Left ventricle myocardium inferior (tissue), 1 donor: ENCODE results near the gene GLTPD2. TPM values are rescaled to one million over a fixed set of nuclear protein-coding genes. Genes with fewer than 3 reads are reported as not detected.

Experiments used
- DNase-seq: peaks from one replicate; pipeline ENCODE4 v3.0.0-alpha.2; 2020
- H3K27ac ChIP-seq: fragments of 200-600 bp; replicated peaks from 2 replicates; pipeline ENCODE4 v1.8.0; 2021
- H3K27me3 ChIP-seq: fragments of 200-600 bp; 2 replicates; pipeline ENCODE4 v1.8.0; 2021; ENCODE audit warnings: low read depth
- H3K36me3 ChIP-seq: fragments of 200-600 bp; 2 replicates; pipeline ENCODE4 v1.8.0; 2021
- H3K4me1 ChIP-seq: fragments of 200-600 bp; 2 replicates; pipeline ENCODE4 v1.8.0; 2021
- H3K4me3 ChIP-seq: fragments of 200-600 bp; 2 replicates; pipeline ENCODE4 v1.8.0; 2021; ENCODE audit warnings: mild to moderate bottlenecking, moderate library complexity
- H3K9me3 ChIP-seq: fragments of 200-600 bp; replicated peaks from 2 replicates; pipeline ENCODE4 v1.8.0; 2021
- intact Hi-C: fragments of 100-400 bp; cut with micrococcal nuclease; formaldehyde crosslinking; loops from one replicate; pipeline ENCODE4 v1.11.0; 2022
- total RNA-seq: library from RNA; stranded (reverse); fragmentation: NEBNext Ultra II Directional; extraction: Animal tissue kit (Norgen Biotek cat#: 25700); gene quantifications from one replicate; pipeline ENCODE4 v1.2.1, GENCODE V29; 2021
- TF ChIP-seq, protein P1 (sequence below): fragments of 200-600 bp; IDR thresholded peaks from 2 replicates; pipeline ENCODE4 v1.8.0; 2021; ENCODE audit warnings: antibody characterized with exemption, mild to moderate bottlenecking, borderline replicate concordance
- donor health status: DM: no; HTN: yes; CAD: no; lungs with severe emphysema.

Gene GLTPD2
- total RNA-seq, 1 donor from 2014 or later = not detected

DNA sequence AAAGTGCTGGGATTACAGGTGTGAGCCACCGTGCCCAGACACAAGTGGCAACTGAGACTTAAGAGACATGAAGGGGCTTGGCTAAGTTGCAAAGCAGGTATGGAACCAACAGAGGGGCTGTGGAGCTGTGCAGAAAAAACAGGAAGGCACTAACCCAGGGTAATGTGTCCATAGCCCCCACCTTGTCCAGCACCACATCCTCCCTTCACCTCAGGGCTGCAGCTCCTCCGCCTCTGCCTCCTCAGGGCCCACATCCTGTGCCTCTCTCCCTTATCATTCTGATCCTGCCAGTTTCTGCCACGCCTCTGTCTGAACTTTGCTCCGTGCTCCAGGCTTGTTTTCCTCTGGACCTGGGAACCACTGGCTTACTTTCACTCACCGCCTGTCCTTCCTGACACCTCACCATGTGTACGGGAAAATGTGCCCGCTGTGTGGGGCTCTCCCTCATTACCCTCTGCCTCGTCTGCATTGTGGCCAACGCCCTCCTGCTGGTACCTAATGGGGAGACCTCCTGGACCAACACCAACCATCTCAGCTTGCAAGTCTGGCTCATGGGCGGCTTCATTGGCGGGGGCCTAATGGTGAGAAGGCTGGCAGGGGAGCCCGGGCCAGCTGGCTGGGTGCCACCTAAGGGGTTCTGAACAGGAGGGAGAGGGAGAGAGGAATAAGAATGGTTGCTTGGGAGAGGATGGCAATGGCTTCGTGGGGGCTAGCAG, 17.1 kb upstream of the GLTPD2 start, which contains the start of gene TM4SF5:
TSS of gene TM4SF5 (plus strand) at position 368 of the 716 bp plus-strand sequence. CDS start at position 405, 37 bp downstream.
- no peaks in the 10 kb centered on the region for H3K36me3 ChIP-seq
- H3K27me3 ChIP-seq = peaks cover 55% of the 10 kb centered on the region
- intact Hi-C loops = no loop called here
- DNase-seq = no peak
- no peaks in the 10 kb centered on the region for H3K4me1 ChIP-seq
- no peak within 1 kb of the TSS for H3K4me3 ChIP-seq
- TF ChIP-seq, protein P1, sequence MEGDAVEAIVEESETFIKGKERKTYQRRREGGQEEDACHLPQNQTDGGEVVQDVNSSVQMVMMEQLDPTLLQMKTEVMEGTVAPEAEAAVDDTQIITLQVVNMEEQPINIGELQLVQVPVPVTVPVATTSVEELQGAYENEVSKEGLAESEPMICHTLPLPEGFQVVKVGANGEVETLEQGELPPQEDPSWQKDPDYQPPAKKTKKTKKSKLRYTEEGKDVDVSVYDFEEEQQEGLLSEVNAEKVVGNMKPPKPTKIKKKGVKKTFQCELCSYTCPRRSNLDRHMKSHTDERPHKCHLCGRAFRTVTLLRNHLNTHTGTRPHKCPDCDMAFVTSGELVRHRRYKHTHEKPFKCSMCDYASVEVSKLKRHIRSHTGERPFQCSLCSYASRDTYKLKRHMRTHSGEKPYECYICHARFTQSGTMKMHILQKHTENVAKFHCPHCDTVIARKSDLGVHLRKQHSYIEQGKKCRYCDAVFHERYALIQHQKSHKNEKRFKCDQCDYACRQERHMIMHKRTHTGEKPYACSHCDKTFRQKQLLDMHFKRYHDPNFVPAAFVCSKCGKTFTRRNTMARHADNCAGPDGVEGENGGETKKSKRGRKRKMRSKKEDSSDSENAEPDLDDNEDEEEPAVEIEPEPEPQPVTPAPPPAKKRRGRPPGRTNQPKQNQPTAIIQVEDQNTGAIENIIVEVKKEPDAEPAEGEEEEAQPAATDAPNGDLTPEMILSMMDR = no peak
- no peaks in the 10 kb centered on the region for H3K9me3 ChIP-seq
- H3K27ac ChIP-seq = no peak within 1 kb of the TSS

DNA sequence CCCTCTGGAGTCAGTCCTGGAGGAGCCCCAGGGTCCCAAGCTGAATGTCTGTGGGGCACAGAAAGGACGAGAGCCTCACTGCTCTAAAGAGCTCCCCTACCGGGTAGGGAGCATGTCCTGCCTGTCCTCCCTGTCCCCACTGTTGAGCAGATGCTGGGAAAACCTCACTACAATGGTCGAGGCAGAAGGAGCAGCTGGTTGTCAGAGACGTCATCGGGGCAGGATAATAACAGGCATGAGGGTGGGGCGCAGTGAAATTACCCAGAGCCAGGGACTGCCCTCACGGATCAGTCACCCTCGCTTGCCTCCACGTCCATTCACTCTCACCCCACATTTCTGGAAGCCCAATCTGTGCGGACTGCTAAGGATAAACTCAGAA, 16.5 kb upstream of the GLTPD2 start:
- H3K4me3 ChIP-seq = no peak overlapping the region
- no peaks in the 10 kb centered on the region for H3K4me1 ChIP-seq
- no peak for DNase-seq
- TF ChIP-seq, protein P1 = no peak
- no peaks in the 10 kb centered on the region for H3K9me3 ChIP-seq
- H3K27me3 ChIP-seq = peaks cover 60% of the 10 kb centered on the region
- intact Hi-C loops = no loop called here
- no peak overlapping the region for H3K27ac ChIP-seq
- no peaks in the 10 kb centered on the region for H3K36me3 ChIP-seq

DNA sequence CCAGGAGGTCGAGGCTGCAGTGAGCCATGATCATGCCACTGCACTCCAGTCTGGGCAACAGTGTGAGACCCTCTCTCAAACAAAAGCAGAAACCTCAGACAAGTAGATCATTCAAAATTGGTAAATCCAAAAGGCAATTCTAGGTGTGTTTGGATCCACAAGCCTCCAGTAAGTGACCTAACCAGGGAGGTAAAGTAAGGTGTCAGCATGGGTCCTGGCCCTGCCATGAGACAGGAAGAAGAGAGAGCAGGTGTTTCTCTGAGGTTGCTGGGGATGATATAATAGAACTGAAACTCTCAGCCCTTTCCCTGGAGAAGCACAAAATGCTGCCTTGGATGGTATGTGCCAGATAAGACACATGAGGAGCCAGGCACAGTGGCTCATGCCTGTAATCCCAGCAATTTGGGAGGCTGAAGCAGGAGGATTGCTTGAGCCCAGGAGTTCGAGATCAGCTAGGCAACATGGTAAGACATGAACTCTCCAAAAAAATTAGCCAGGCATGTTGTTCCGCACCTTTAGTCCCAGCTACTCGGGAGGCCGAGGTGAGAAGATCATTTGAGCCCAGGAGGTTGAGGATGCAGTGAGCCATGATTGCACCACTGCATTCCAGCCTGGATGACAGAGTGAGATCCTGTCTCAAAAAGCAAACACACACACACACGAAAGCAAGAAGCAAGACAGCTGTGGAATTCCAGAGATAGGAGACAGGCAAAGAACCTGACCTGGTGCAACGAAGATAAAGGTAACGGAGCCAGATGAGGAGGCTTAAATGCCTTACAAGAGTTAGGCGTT, 10.6 kb upstream of the GLTPD2 start:
- no peaks in the 10 kb centered on the region for H3K36me3 ChIP-seq
- no peak overlapping the region for H3K4me3 ChIP-seq
- no peak overlapping the region for H3K27ac ChIP-seq
- TF ChIP-seq, protein P1 = no peak
- H3K4me1 ChIP-seq = no peaks in the 10 kb centered on the region
- intact Hi-C loops = no loop called here
- no peaks in the 10 kb centered on the region for H3K9me3 ChIP-seq
- no peak for DNase-seq
- peaks cover 92% of the 10 kb centered on the region for H3K27me3 ChIP-seq

DNA sequence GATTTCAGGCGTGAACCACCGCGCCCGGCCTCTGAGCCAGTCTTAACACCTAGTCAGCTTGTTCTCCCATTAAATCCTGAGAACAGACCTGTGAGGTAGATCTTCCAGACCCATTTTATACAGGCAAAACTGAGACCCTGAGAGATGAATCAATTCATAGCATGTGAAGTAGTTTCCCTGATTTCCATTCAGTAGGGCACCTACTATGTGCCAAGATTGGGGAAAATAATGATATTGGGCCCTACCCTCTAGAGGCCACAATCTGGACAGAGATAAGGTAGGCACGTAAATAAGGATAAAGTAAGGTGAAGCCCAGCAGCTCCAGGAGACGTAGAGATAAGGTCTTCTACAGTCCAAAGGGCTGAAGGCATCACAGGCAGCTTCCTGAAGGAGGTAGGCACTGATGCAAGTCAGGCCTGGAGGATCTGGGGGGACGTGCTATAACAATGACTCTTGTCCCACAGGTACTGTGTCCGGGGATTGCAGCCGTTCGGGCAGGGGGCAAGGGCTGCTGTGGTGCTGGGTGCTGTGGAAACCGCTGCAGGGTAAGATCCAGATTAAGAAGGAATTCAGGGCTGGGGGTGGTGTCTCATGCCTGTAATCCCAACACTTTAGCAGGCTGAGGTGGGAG, 8.3 kb upstream of the GLTPD2 start:
- TF ChIP-seq, protein P1 = no peak
- Histone ChIP-seq H3K4me3 (no peak overlapping the region), H3K36me3 (no peaks in the 10 kb centered on the region), H3K9me3 (no peaks in the 10 kb centered on the region), H3K4me1 (peaks cover 5% of the 10 kb centered on the region), H3K27ac (no peak overlapping the region), H3K27me3 (peaks cover 98% of the 10 kb centered on the region)
- intact Hi-C loops = no loop called here
- no peak for DNase-seq

DNA sequence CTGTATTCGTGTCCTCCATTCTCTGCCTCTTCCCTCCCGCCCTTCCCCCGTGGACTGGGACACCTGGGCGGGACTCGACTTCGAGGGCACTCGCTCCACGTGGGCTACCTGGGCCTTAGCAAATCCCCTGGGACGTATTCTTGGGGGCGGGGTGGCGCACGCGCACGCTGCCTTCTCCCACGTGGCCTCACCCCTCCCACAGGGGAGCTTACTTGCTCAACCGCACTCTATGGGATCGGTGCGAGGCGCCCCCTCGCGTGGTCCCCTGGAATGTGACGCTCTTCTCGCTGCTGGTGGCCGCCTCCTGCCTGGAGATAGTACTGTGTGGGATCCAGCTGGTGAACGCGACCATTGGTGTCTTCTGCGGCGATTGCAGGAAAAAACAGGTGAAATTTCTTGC, 6.1 kb upstream of the GLTPD2 start:
- DNase-seq = no peak
- intact Hi-C loops = no loop called here
- Histone ChIP-seq H3K27ac (no peak overlapping the region), H3K4me3 (no peak overlapping the region), H3K36me3 (no peaks in the 10 kb centered on the region), H3K9me3 (no peaks in the 10 kb centered on the region), H3K27me3 (peaks cover 88% of the 10 kb centered on the region), H3K4me1 (peaks cover 27% of the 10 kb centered on the region)
- TF ChIP-seq, protein P1 = no peak
